ENCODE data around the gene CAGE1. TPM values are rescaled to one million over a fixed set of nuclear protein-coding genes. Genes with fewer than 3 reads are reported as not detected.
"Not testable (repeated sequence)": the region's sequence is repeated elsewhere in the genome, so short reads cannot be mapped to it uniquely, and the experiment has no call there.

CAGE1 gene
- total RNA-seq, 1 donor from 2014 or later: 0.16 TPM

DNA sequence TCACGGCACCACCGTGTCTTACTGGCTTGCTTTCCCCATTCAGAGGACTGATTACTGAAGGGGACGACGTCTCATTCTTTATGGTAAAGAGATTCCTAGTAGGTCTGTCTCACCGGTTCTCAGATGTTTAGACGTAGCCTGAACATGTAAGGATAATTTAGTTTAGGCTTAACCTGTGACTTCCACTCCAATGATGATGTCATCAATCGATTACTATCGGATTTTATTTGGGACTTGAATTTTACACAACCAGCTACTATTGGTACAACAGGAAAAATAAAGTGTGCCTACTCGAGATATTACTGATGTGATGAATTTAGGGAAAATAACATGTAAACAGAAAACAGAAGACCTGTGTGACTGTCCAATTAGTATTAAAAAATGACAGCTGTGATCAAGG, 72.0 kb downstream of the CAGE1 start:
- Mint-ChIP-seq H3K27me3 (peaks cover under 1% of the 10 kb centered on the region), H3K36me3 (ENCODE audit: low read depth) (no peaks in the 10 kb centered on the region), H3K4me3 (no peak overlapping the region), H3K4me1 (peaks cover 18% of the 10 kb centered on the region), H3K27ac (no peak overlapping the region), H3K9me3 (no peaks in the 10 kb centered on the region)
- intact Hi-C loops (cut with micrococcal nuclease): loop anchor here (10.0 kb wide), 2 partner anchors 747 to 1117 kb away; partner anchors contain the start of genes BLOC1S5 and SLC35B3
- no peak for DNase-seq

DNA sequence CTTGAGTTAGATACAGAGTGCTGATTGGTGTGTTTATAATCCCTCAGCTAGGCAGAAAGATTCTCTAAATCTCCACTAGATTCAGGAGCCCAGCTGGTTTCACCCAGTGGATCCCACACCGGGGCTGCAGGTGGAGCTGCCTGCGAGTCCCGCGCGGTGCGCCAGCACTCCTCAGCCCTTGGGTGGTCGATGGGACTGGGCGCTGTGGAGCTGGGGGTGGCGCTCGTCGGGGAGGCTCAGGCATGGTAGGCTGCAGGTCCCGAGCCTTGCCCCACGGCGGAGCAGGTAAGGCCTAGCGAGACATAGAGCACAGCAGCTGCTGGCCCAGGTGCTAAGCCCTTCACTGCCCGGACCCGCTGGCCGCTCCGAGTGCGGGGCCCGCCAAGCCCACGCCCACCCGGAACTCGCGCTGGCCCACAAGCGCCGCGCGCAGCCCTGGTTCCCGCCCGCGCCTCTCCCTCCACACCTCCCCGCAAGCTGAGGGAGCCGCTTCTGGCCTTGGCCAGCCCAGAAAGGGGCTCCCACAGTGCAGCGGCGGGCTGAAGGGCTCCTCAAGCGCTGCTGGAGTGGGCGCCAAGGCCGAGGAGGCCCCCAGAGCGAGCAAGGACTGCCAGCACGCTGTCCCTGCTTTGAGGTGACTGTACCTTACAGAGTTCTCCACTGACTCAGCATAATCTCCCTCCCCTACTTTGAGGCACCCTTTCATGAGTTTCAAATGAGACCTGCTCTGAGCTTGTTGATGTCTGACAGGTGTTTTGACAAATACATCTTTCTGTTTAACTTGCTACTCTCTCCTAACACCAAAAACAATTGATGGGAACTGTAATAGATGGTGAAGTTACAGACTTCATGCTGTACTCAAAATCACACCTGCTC, 72.6 kb downstream of the CAGE1 start:
- H3K27me3 Mint-ChIP-seq: no peaks in the 10 kb centered on the region
- H3K36me3 Mint-ChIP-seq (ENCODE audit: low read depth): peaks cover 4% of the 10 kb centered on the region
- DNase-seq: no peak
- no peak overlapping the region for H3K4me3 Mint-ChIP-seq
- intact Hi-C loops (cut with micrococcal nuclease): loop anchor here (10.0 kb wide), 2 partner anchors 748 to 1118 kb away; partner anchors contain the start of genes BLOC1S5 and SLC35B3
- H3K27ac Mint-ChIP-seq: no peak overlapping the region
- H3K4me1 Mint-ChIP-seq: peaks cover 18% of the 10 kb centered on the region
- no peaks in the 10 kb centered on the region for H3K9me3 Mint-ChIP-seq

DNA sequence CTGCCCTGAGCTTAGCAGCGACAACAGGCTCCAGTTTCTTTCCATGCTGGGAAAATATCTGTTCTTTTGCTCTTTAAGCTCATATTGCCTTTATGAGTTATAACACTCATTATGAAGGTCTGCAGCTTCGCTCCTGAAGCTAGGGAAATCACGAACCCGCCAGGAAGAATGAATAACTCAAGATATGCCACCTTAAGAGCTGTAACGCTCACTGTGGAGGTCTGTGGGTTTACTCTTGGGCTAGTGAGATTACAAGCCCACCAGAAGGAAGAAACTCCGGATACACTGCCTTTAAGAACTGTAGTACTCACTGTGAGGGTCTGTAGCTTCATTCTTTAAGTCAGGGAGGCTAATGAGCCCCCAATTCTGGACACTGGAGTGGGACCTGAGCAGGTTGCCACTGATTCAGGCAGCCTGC, 73.6 kb downstream of the CAGE1 start:
- Mint-ChIP-seq H3K27ac (no peak overlapping the region), H3K9me3 (no peaks in the 10 kb centered on the region), H3K27me3 (no peaks in the 10 kb centered on the region), H3K4me3 (no peak overlapping the region), H3K36me3 (ENCODE audit: low read depth) (peaks cover 10% of the 10 kb centered on the region), H3K4me1 (peaks cover 22% of the 10 kb centered on the region)
- intact Hi-C loops (cut with micrococcal nuclease): loop anchor here (10.0 kb wide), 2 partner anchors 749 to 1119 kb away; partner anchors contain the start of genes BLOC1S5 and SLC35B3
- no peak for DNase-seq

DNA sequence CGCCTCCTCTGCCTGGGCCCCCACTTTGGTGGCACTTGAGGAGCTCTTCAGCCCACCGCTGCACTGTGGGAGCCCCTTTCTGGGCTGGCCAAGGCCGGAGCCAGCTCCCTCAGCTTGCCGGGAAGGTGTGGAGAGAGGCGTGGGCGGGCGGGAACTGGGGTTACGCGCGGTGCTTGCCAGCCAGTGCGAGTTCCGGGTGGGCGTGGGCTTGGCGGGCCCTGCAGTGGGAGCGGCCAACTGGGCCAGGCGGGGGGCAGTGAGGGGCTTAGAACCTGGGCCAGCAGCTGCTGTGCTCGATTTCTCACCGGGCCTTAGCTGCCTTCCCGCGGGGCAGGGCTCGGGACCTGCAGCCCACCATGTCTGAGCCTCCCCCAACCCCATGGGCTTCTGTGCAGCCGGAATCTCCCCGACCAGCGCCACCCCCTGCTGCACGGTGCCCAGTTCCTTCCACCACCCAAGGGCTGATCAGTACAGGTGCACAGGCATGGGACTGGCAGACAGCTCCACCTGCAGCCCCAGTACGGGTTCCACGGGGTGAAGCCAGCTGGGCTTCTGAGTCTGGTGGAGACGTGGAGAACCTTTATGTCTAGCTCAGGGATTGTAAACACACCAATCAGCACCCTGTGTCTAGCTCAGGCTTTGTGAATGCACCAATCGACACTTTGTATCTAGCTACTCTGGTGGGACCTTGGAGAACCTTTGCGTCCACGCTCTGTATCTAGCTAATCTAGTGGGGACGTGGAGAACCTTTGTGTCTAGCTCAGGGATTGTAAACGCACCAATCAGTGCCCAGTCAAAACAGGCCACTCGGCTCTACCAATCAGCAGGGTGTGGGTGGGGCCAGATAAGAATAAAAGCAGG, 74.2 kb downstream of the CAGE1 start:
- H3K36me3 Mint-ChIP-seq (ENCODE audit: low read depth): peaks cover 13% of the 10 kb centered on the region
- H3K4me1 Mint-ChIP-seq: peaks cover 23% of the 10 kb centered on the region
- not testable (repeated sequence) for H3K9me3 Mint-ChIP-seq, H3K27ac Mint-ChIP-seq, H3K4me3 Mint-ChIP-seq, DNase-seq, H3K27me3 Mint-ChIP-seq
- intact Hi-C loops (cut with micrococcal nuclease): loop anchor here (10.0 kb wide), 2 partner anchors 749 to 1119 kb away; partner anchors contain the start of genes BLOC1S5 and SLC35B3

DNA sequence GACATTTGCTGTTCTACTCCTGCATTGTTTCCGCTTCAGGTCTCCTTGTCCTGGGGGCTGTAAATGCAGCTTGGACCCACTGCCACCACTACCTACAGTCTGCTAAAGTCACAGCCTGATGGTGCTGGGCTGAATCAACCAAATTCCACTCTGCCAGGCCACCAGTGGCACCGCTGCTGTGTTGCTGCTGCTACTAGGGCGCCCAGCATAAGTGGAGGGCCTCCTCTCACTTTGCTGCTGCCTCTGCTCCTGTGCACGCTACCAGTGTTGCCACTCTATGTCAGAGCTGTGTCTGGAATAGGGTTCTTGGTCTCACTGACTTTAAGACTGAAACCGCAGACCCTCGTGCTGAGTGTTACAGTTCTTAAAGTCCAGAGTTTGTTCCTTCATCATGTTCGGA, 75.1 kb downstream of the CAGE1 start:
- no peaks in the 10 kb centered on the region for H3K27me3 Mint-ChIP-seq
- peaks cover 22% of the 10 kb centered on the region for H3K36me3 Mint-ChIP-seq (ENCODE audit: low read depth)
- H3K27ac Mint-ChIP-seq: peak overlapping the region; percentile 60
- H3K9me3 Mint-ChIP-seq: no peaks in the 10 kb centered on the region
- DNase-seq: peak; percentile 58
- intact Hi-C loops (cut with micrococcal nuclease): loop anchor here (5.0 to 10.0 kb wide), 4 partner anchors 37 to 1120 kb away; partner anchors contain the start of genes BLOC1S5 and SLC35B3
- peaks cover 25% of the 10 kb centered on the region for H3K4me1 Mint-ChIP-seq
- peak overlapping the region; percentile 55 for H3K4me3 Mint-ChIP-seq

DNA sequence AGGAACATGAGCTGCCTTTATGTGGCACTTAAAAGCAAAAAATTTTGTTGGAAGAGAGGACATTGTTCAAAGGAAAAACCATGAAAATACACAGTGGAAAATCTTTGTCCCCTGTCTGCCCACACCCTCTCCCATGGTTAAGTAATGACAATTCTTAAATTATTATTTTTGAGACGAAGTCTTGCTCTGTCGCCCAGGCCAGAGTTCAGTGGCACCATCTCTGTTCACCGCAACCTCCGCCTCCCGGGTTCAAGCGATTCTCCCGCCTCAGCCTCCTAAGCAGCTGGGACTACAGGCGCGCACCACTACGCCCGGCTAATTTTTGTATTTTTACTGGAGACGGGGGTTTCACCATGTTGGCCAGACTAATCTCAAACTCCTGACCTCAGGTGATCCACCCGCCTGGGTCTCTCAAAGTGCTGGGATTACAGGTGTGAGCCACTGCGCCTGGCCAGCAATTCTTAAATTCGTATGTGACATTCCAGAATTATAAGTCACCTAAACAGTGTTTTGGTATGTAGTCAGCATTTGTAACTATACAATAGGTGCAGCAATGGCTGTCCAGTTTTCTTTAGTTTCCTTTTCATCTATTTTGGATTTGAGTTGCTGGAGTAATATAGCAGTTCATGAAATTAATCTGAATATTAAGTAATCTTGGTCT, 75.9 kb downstream of the CAGE1 start:
- no peaks in the 10 kb centered on the region for H3K27me3 Mint-ChIP-seq
- H3K27ac Mint-ChIP-seq: peak overlapping the region; percentile 98
- intact Hi-C loops (cut with micrococcal nuclease): loop anchor here (1.0 to 10.0 kb wide), 6 partner anchors 36 to 1121 kb away; partner anchors contain the start of genes BLOC1S5, CAGE1, EEF1E1 and RIOK1
- peaks cover 32% of the 10 kb centered on the region for H3K4me1 Mint-ChIP-seq
- no peaks in the 10 kb centered on the region for H3K9me3 Mint-ChIP-seq
- peak overlapping the region; percentile 96 for H3K4me3 Mint-ChIP-seq
- peaks cover 30% of the 10 kb centered on the region for H3K36me3 Mint-ChIP-seq (ENCODE audit: low read depth)
- no peak for DNase-seq

DNA sequence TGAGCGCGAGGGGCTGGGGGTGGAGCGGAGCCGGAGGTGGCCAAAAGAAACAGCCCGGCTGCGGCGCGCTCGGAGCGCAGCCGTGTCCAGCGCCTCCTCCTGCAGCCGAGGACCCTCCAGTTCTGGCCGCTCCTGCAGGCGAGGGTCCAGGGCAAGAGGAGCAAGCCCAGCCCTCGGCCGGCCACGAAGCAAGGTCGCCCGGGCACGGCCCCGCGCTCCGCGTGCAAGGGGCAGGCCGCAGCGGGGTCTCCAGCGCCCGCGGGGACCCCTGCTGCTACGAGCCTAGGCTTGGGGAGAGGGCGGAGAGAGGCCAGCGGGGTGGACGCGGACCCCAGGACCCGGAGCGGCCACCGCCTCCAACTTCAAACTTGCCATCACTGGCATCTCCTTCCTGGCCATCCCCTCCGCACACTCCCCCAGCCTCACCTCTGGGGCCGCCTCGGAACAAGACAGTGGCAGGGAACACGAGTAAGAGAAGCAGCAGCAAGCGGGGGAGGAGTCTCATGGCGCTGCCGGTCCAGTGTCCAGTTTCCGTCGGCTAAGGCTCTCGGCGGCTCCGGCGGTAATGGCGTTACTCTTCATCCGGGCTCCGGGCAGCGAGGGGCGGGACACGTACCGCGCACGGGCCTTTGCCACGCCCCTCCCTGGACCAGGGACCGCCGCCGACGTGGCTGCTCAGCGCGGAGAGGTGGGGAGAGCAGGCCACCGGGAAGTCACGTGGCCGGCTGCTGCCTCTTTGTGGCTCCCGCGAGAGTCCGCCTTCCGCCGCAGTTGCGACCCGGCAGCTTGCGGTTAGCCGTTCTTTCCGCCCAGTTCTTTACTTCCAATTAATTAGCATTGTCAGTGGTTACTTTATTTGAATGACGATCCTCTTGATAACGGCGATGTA, 76.7 kb downstream of the CAGE1 start, which contains the start of gene SSR1:
SSR1 (minus strand) TSS at position 584 of the 889 bp plus-strand sequence; CDS start at position 505, 79 bp downstream.
- H3K27me3 Mint-ChIP-seq: no peaks in the 10 kb centered on the region

DNA sequence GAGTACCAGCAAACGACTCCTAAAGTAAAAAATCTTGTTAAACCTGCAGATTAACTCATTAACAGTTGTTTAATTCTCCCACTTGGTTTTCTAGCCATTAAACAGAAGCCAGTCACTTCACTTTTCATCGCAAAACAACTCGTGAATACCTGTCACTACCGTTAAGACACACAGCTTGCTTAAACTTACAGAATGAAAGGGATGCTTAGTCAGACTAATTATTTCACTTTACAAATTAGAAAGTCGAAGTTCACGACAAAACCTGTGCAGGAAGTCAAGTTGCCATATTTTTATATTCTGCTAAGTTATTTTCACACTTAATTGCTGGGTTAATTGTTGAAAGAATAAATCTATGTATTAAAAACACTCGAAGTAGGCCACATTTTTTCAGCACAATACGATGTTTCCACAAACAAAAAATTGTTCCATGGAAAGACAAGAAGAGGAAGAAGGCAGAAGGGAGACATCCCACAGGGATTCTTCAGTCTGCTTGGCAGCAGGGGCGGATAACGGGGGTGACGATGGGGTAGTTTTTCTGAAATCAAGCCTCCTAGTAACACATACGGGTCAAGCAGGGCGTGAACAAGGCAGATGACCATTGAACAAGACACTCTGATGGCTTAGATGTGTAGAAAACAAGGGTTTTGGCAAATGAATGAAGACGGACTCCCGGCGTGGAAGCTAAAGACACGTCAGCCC, 77.5 kb downstream of the CAGE1 start:
- intact Hi-C loops (cut with micrococcal nuclease): loop anchor here (5.0 to 10.0 kb wide), 4 partner anchors 35 to 1123 kb away; partner anchors contain the start of genes BLOC1S5 and SLC35B3
- H3K27me3 Mint-ChIP-seq: no peaks in the 10 kb centered on the region
- no peaks in the 10 kb centered on the region for H3K9me3 Mint-ChIP-seq
- H3K27ac Mint-ChIP-seq: peak overlapping the region; percentile 98
- peak overlapping the region; percentile 96 for H3K4me3 Mint-ChIP-seq
- H3K4me1 Mint-ChIP-seq: peaks cover 42% of the 10 kb centered on the region
- peaks cover 41% of the 10 kb centered on the region for H3K36me3 Mint-ChIP-seq (ENCODE audit: low read depth)
- no peak for DNase-seq

More for the DNA sequence above, 76.7 kb downstream of the CAGE1 start, which contains the start of gene SSR1:
- DNase-seq: peak; percentile 99
- H3K36me3 Mint-ChIP-seq (ENCODE audit: low read depth): peaks cover 38% of the 10 kb centered on the region
- no peaks in the 10 kb centered on the region for H3K9me3 Mint-ChIP-seq
- H3K4me1 Mint-ChIP-seq: peaks cover 38% of the 10 kb centered on the region
- intact Hi-C loops (cut with micrococcal nuclease): loop anchor here (1.0 to 10.0 kb wide), 6 partner anchors 36 to 1122 kb away; partner anchors contain the start of genes BLOC1S5, CAGE1, EEF1E1 and RIOK1
- H3K4me3 Mint-ChIP-seq: peak within 1 kb of the TSS; percentile 96
- H3K27ac Mint-ChIP-seq: peak within 1 kb of the TSS; percentile 98

DNA sequence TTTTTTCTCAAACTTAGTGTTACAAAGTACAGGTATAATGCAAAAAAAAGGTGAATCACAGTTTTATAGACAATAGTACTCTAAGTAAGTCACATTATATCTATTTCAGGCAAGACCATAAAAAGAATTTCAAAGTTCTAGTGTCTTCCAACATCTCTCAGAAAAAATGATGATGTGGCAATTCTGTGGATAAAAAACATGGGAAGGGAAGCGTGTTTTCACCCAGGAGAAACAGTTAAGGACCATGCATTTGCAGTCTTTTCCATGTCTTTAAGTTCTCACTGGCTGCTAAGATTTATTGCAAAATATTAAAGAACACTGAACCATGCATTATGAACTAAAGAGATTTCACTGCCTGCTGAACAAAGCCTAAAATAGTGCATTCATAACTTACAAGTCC, 78.4 kb downstream of the CAGE1 start:
- peak overlapping the region; percentile 96 for H3K4me3 Mint-ChIP-seq
- no peak for DNase-seq
- peaks cover 43% of the 10 kb centered on the region for H3K36me3 Mint-ChIP-seq (ENCODE audit: low read depth)
- no peaks in the 10 kb centered on the region for H3K9me3 Mint-ChIP-seq
- no peak overlapping the region for H3K27ac Mint-ChIP-seq
- no peaks in the 10 kb centered on the region for H3K27me3 Mint-ChIP-seq
- intact Hi-C loops (cut with micrococcal nuclease): loop anchor here (5.0 to 10.0 kb wide), 4 partner anchors 34 to 1124 kb away; partner anchors contain the start of genes BLOC1S5 and SLC35B3
- H3K4me1 Mint-ChIP-seq: peaks cover 43% of the 10 kb centered on the region

DNA sequence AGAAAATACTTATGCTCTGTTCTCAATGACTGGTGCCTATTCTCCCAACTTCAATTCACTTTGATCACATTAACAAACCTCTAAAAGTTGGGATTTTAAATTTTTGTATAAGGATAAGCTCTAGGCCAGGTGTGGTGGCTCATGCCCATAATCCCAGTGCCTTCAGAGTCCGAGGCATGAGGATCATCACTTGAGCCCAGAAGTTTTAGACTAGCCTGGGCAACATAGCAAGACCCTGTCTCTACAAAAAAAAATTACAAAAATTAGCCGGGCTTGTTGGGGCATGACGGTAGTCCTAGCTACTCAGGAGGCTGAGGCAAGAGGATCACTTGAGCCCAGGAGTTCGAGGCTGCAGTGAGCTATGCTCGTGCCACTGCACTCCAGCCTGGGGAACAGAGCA, 80.5 kb downstream of the CAGE1 start:
- no peak overlapping the region for H3K27ac Mint-ChIP-seq
- DNase-seq: no peak
- H3K27me3 Mint-ChIP-seq: no peaks in the 10 kb centered on the region
- H3K9me3 Mint-ChIP-seq: no peaks in the 10 kb centered on the region
- peaks cover 48% of the 10 kb centered on the region for H3K4me1 Mint-ChIP-seq
- peaks cover 58% of the 10 kb centered on the region for H3K36me3 Mint-ChIP-seq (ENCODE audit: low read depth)
- peak overlapping the region; percentile 42 for H3K4me3 Mint-ChIP-seq
- intact Hi-C loops (cut with micrococcal nuclease): no loop called here

DNA sequence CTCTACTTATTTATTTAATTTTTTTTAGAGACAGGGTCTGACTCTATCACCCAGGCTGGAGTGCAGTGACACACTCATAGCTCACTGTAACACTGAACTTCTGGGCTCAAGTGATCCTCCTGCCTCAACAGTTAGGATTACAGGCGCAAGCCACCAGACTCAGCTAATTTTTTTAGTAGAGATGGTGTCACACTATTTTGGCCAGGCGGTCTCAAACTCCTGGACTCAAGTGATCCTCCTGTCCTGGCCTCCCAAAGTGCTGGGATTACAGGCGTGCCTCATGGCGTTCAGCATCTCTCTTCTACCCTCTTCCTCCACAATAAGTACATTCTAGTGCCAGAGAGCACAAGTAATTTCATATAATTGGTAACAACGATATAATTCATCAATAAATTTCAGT, 82.0 kb downstream of the CAGE1 start:
- Mint-ChIP-seq H3K9me3 (no peaks in the 10 kb centered on the region), H3K4me1 (peaks cover 39% of the 10 kb centered on the region), H3K4me3 (no peak overlapping the region), H3K27me3 (no peaks in the 10 kb centered on the region), H3K27ac (no peak overlapping the region), H3K36me3 (ENCODE audit: low read depth) (peaks cover 68% of the 10 kb centered on the region)
- no peak for DNase-seq
- intact Hi-C loops (cut with micrococcal nuclease): no loop called here

DNA sequence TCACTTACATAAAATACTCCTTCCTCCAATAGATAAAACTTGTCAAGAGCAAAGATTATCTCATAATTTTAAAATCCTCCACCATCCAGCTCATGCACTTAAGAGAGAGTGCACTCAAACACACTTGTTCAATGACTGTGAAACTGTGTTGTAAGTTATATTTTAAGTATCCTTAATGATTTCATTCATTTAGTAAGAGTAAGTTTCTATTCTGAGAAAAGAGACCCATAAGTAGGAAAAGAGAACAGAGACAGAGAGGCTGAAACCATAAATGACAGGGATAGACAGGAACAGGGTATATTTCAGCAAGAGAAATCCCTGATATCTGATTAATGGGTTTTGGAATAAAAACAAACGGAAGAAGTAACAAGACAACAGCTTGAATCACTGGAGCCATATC, 84.7 kb downstream of the CAGE1 start:
- H3K4me3 Mint-ChIP-seq: no peak overlapping the region
- DNase-seq: no peak
- H3K36me3 Mint-ChIP-seq (ENCODE audit: low read depth): peaks cover 72% of the 10 kb centered on the region
- H3K4me1 Mint-ChIP-seq: peaks cover 42% of the 10 kb centered on the region
- H3K27me3 Mint-ChIP-seq: no peaks in the 10 kb centered on the region
- intact Hi-C loops (cut with micrococcal nuclease): no loop called here
- H3K9me3 Mint-ChIP-seq: no peaks in the 10 kb centered on the region
- no peak overlapping the region for H3K27ac Mint-ChIP-seq

Data from activated CD4-positive, alpha-beta T cell treated with anti-CD3 and anti-CD28 coated beads, Interleukin-2, amount 10 ng/mL, durations not matched to agents 24 days and 14 days (primary cell).